ENCODE measurements around the gene PNCK.
"Not testable (repeated sequence)": the region's sequence is repeated elsewhere in the genome, so short reads cannot be mapped to it uniquely, and the experiment has no call there.

PNCK gene

GRCh38 chrX:153686711-153687110 lies 13.1 kb upstream of the PNCK start:
- no peak for FAIRE-seq
- DNase-seq (ENCODE audit: low spot score), result no peak

GRCh38 chrX:153685751-153686696 lies 12.4 kb upstream of the PNCK start:
- no peak for FAIRE-seq
- no peak for DNase-seq (ENCODE audit: low spot score)

GRCh38 chrX:153685156-153685536 lies 11.5 kb upstream of the PNCK start:
- FAIRE-seq (no peak), DNase-seq (ENCODE audit: low spot score) (no peak)

- FAIRE-seq (no peak), DNase-seq (ENCODE audit: low spot score) (no peak)
These were observed 11.0 kb upstream of the PNCK start for GRCh38 chrX:153684467-153685155.

GRCh38 chrX:153683486-153683885 lies 9.9 kb upstream of the PNCK start:
- not testable (repeated sequence) for DNase-seq (ENCODE audit: low spot score); FAIRE-seq

GRCh38 chrX:153681175-153681574 lies 7.6 kb upstream of the PNCK start:
- FAIRE-seq (no peak), DNase-seq (ENCODE audit: low spot score) (no peak)

GRCh38 chrX:153674219-153674851 lies 722 bp upstream of the PNCK start:
- FAIRE-seq (no peak), DNase-seq (ENCODE audit: low spot score) (no peak)

GRCh38 chrX:153672531-153673427 lies 834 bp downstream of the PNCK start:
- peak; percentile 81 for FAIRE-seq
- DNase-seq (ENCODE audit: low spot score), result no peak

GRCh38 chrX:153671589-153672530 lies 1.8 kb downstream of the PNCK start:
- FAIRE-seq, result no peak
- DNase-seq (ENCODE audit: low spot score), result no peak

- FAIRE-seq (no peak), DNase-seq (ENCODE audit: low spot score) (no peak)
These were observed 2.6 kb downstream of the PNCK start for GRCh38 chrX:153670748-153671588.

GRCh38 chrX:153669901-153670731 lies 3.5 kb downstream of the PNCK start:
- FAIRE-seq (no peak), DNase-seq (ENCODE audit: low spot score) (no peak)

- peak; percentile 58 for DNase-seq (ENCODE audit: low spot score)
These were observed 4.3 kb downstream of the PNCK start for GRCh38 chrX:153669174-153669890.

GRCh38 chrX:153668423-153669173 lies 5.0 kb downstream of the PNCK start:
- DNase-seq (ENCODE audit: low spot score), result no peak
- FAIRE-seq, result no peak

More at GRCh38 chrX:153669174-153669890, 4.3 kb downstream of the PNCK start:
- FAIRE-seq, result no peak

- FAIRE-seq, result no peak
- peak; percentile 83 for DNase-seq (ENCODE audit: low spot score)
These were observed 5.6 kb downstream of the PNCK start for GRCh38 chrX:153667956-153668396.

- FAIRE-seq, result no peak
- no peak for DNase-seq (ENCODE audit: low spot score)
These were observed 6.2 kb downstream of the PNCK start for GRCh38 chrX:153667281-153667955.

- DNase-seq (ENCODE audit: low spot score), result no peak
- no peak for FAIRE-seq
These were observed 7.8 kb downstream of the PNCK start for GRCh38 chrX:153665726-153666306.
